ENCODE data around the gene ATF7IP2.

GRCh38 chr16:10441726-10442125 lies 55.9 kb downstream of the ATF7IP2 start:
- TF ChIP-seq CTCF (conservative IDR thresholded peaks at IDR 0.05) = no peak
- no peak for TF ChIP-seq ZFX (IDR thresholded peaks at IDR 0.05)
